Measurements from ENCODE around the gene PANK2. TPM values are rescaled to one million over a fixed set of nuclear protein-coding genes. Genes with fewer than 3 reads are reported as not detected.

The PANK2 gene
- total and polyA plus RNA-seq, 2 experiments from 2014 or later: 36.1 to 72.0 TPM

DNA sequence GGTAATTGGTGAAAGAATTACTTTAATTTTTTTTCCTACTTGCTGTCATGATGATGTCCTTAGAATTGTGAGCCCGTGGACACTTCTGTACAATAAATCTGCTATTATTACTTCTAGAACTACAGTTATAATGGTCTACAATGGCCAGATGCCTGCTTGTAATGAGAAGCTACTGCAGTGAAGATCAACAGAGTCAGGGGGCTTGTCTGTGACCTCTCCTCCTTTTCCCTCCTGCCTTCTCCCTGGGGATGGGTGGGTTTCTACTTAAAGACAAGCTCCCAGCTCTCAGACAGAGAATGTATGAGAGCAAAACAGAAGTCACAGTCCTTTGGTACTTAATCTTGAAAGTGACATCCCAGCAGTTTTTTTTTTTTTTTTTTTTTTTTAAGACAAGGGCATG is 13.2 kb upstream of the PANK2 start:
- peaks cover 7% of the 10 kb centered on the region; the same call in 2 of the 3 replicates for H3K4me1 Mint-ChIP-seq

DNA sequence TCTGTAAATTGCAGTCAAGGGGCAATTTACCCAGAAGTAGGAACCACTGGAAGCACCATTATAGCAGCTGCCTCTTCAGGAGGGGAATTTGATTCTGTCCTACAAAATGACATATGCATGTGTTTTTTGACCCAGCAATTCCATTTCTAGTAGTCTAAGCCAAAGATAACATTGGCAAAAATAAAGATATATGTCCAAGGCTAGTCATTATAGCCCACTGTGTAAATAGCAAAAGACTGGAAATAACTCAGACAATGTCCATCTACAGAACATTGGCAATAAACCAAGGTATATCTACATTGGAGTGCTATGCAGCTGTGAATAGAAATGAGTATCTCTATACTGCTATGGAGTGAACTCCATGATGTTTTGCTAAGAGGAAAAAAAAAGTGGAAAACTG is 12.5 kb upstream of the PANK2 start:
- Histone ChIP-seq H3K27me3 (ENCODE audit: insufficient read depth) (no peaks in the 10 kb centered on the region), H3K27ac (ENCODE audit: low read depth) (no peak overlapping the region), H3K36me3 (ENCODE audit: insufficient read depth) (0 out of 2 replicates have a peak, but pooled peaks cover 3% of the 10 kb centered on the region), H3F3A (replicated peaks; ENCODE audit: low read depth) (no peaks in the 10 kb centered on the region), H3K4me3 (no peak overlapping the region), H3K9me2 (ENCODE audit: insufficient read depth) (no peaks in the 10 kb centered on the region), H3K4me1 (ENCODE audit: insufficient read depth) (no peaks in the 10 kb centered on the region), H3K4me2 (no peak overlapping the region), H4K20me1 (replicated peaks; ENCODE audit: insufficient read depth) (no peaks in the 10 kb centered on the region; the same call in none of the 2 replicates), H2AFZ (no peak overlapping the region), H3K79me2 (replicated peaks; ENCODE audit: insufficient read depth) (no peaks in the 10 kb centered on the region)
- Mint-ChIP-seq H3K27ac (no peak overlapping the region), H3K4me1 (peaks cover 7% of the 10 kb centered on the region; the same call in 2 of the 3 replicates), H3K4me3 (no peak overlapping the region), H3K36me3 (ENCODE audit: low read depth) (peaks cover 20% of the 10 kb centered on the region; the same call in 2 of the 3 replicates), H3K27me3 (ENCODE audit: insufficient read depth, low read depth, poor library complexity) (peaks cover 4% of the 10 kb centered on the region), H3K9me3 (no peaks in the 10 kb centered on the region)
- no peak for DNase-seq (ENCODE audit: low spot score)
- ATAC-seq: no peak
- TF ChIP-seq POLR2AphosphoS5 (IDR thresholded peaks at IDR 0.05; ENCODE audit: low read depth) (no peak), ZNF114 (CRISPR knock-in tag; IDR thresholded peaks at IDR 0.05) (no peak), EZH2phosphoT487 (IDR thresholded peaks at IDR 0.05; ENCODE audit: unreplicated experiment) (no peak), EZH2 (IDR thresholded peaks at IDR 0.05; ENCODE audit: low read depth, unreplicated experiment) (no peak), ZNF331 (CRISPR knock-in tag; IDR thresholded peaks at IDR 0.05; ENCODE audit: low read depth) (no peak), STAT1 (IDR thresholded peaks at IDR 0.05; ENCODE audit: unreplicated experiment) (no peak)
- TF ChIP-seq, protein P1, sequence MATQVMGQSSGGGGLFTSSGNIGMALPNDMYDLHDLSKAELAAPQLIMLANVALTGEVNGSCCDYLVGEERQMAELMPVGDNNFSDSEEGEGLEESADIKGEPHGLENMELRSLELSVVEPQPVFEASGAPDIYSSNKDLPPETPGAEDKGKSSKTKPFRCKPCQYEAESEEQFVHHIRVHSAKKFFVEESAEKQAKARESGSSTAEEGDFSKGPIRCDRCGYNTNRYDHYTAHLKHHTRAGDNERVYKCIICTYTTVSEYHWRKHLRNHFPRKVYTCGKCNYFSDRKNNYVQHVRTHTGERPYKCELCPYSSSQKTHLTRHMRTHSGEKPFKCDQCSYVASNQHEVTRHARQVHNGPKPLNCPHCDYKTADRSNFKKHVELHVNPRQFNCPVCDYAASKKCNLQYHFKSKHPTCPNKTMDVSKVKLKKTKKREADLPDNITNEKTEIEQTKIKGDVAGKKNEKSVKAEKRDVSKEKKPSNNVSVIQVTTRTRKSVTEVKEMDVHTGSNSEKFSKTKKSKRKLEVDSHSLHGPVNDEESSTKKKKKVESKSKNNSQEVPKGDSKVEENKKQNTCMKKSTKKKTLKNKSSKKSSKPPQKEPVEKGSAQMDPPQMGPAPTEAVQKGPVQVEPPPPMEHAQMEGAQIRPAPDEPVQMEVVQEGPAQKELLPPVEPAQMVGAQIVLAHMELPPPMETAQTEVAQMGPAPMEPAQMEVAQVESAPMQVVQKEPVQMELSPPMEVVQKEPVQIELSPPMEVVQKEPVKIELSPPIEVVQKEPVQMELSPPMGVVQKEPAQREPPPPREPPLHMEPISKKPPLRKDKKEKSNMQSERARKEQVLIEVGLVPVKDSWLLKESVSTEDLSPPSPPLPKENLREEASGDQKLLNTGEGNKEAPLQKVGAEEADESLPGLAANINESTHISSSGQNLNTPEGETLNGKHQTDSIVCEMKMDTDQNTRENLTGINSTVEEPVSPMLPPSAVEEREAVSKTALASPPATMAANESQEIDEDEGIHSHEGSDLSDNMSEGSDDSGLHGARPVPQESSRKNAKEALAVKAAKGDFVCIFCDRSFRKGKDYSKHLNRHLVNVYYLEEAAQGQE (IDR thresholded peaks at IDR 0.05; ENCODE audit: unreplicated experiment): no peak
- TF ChIP-seq, protein P2, sequence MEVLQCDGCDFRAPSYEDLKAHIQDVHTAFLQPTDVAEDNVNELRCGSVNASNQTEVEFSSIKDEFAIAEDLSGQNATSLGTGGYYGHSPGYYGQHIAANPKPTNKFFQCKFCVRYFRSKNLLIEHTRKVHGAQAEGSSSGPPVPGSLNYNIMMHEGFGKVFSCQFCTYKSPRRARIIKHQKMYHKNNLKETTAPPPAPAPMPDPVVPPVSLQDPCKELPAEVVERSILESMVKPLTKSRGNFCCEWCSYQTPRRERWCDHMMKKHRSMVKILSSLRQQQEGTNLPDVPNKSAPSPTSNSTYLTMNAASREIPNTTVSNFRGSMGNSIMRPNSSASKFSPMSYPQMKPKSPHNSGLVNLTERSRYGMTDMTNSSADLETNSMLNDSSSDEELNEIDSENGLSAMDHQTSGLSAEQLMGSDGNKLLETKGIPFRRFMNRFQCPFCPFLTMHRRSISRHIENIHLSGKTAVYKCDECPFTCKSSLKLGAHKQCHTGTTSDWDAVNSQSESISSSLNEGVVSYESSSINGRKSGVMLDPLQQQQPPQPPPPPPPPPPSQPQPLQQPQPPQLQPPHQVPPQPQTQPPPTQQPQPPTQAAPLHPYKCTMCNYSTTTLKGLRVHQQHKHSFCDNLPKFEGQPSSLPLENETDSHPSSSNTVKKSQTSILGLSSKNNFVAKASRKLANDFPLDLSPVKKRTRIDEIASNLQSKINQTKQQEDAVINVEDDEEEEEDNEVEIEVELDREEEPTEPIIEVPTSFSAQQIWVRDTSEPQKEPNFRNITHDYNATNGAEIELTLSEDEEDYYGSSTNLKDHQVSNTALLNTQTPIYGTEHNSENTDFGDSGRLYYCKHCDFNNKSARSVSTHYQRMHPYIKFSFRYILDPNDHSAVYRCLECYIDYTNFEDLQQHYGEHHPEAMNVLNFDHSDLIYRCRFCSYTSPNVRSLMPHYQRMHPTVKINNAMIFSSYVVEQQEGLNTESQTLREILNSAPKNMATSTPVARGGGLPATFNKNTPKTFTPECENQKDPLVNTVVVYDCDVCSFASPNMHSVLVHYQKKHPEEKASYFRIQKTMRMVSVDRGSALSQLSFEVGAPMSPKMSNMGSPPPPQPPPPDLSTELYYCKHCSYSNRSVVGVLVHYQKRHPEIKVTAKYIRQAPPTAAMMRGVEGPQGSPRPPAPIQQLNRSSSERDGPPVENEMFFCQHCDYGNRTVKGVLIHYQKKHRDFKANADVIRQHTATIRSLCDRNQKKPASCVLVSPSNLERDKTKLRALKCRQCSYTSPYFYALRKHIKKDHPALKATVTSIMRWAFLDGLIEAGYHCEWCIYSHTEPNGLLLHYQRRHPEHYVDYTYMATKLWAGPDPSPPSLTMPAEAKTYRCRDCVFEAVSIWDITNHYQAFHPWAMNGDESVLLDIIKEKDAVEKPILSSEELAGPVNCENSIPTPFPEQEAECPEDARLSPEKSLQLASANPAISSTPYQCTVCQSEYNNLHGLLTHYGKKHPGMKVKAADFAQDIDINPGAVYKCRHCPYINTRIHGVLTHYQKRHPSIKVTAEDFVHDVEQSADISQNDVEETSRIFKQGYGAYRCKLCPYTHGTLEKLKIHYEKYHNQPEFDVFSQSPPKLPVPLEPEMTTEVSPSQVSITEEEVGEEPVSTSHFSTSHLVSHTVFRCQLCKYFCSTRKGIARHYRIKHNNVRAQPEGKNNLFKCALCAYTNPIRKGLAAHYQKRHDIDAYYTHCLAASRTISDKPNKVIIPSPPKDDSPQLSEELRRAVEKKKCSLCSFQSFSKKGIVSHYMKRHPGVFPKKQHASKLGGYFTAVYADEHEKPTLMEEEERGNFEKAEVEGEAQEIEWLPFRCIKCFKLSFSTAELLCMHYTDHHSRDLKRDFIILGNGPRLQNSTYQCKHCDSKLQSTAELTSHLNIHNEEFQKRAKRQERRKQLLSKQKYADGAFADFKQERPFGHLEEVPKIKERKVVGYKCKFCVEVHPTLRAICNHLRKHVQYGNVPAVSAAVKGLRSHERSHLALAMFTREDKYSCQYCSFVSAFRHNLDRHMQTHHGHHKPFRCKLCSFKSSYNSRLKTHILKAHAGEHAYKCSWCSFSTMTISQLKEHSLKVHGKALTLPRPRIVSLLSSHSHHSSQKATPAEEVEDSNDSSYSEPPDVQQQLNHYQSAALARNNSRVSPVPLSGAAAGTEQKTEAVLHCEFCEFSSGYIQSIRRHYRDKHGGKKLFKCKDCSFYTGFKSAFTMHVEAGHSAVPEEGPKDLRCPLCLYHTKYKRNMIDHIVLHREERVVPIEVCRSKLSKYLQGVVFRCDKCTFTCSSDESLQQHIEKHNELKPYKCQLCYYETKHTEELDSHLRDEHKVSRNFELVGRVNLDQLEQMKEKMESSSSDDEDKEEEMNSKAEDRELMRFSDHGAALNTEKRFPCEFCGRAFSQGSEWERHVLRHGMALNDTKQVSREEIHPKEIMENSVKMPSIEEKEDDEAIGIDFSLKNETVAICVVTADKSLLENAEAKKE (CRISPR knock-in tag; IDR thresholded peaks at IDR 0.05): no peak
- TF ChIP-seq, protein P3, sequence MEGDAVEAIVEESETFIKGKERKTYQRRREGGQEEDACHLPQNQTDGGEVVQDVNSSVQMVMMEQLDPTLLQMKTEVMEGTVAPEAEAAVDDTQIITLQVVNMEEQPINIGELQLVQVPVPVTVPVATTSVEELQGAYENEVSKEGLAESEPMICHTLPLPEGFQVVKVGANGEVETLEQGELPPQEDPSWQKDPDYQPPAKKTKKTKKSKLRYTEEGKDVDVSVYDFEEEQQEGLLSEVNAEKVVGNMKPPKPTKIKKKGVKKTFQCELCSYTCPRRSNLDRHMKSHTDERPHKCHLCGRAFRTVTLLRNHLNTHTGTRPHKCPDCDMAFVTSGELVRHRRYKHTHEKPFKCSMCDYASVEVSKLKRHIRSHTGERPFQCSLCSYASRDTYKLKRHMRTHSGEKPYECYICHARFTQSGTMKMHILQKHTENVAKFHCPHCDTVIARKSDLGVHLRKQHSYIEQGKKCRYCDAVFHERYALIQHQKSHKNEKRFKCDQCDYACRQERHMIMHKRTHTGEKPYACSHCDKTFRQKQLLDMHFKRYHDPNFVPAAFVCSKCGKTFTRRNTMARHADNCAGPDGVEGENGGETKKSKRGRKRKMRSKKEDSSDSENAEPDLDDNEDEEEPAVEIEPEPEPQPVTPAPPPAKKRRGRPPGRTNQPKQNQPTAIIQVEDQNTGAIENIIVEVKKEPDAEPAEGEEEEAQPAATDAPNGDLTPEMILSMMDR (conservative IDR thresholded peaks at IDR 0.05; ENCODE audit: low read depth in 2 of 2): no peak

More for the DNA sequence above, 13.2 kb upstream of the PANK2 start:
- H3K9me3 Mint-ChIP-seq: no peaks in the 10 kb centered on the region
- Histone ChIP-seq H2AFZ (no peak overlapping the region), H3K4me3 (no peak overlapping the region), H3K79me2 (replicated peaks; ENCODE audit: insufficient read depth) (no peaks in the 10 kb centered on the region), H3K27ac (ENCODE audit: low read depth) (no peak overlapping the region), H4K20me1 (replicated peaks; ENCODE audit: insufficient read depth) (no peaks in the 10 kb centered on the region; the same call in 1 of the 2 replicates), H3F3A (replicated peaks; ENCODE audit: low read depth) (no peaks in the 10 kb centered on the region), H3K36me3 (ENCODE audit: insufficient read depth) (0 out of 2 replicates have a peak, but pooled peaks cover 3% of the 10 kb centered on the region), H3K4me1 (ENCODE audit: insufficient read depth) (no peaks in the 10 kb centered on the region), H3K27me3 (ENCODE audit: insufficient read depth) (no peaks in the 10 kb centered on the region), H3K9me2 (ENCODE audit: insufficient read depth) (no peaks in the 10 kb centered on the region), H3K4me2 (no peak overlapping the region)
- no peak overlapping the region for H3K4me3 Mint-ChIP-seq
- DNase-seq (ENCODE audit: low spot score): no peak
- H3K27ac Mint-ChIP-seq: no peak overlapping the region
- H3K36me3 Mint-ChIP-seq (ENCODE audit: low read depth): peaks cover 20% of the 10 kb centered on the region; the same call in 2 of the 3 replicates
- ATAC-seq: no peak
- TF ChIP-seq POLR2AphosphoS5 (IDR thresholded peaks at IDR 0.05; ENCODE audit: low read depth): no peak
- no peak for TF ChIP-seq EZH2 (IDR thresholded peaks at IDR 0.05; ENCODE audit: low read depth, unreplicated experiment)
- TF ChIP-seq ZNF114 (CRISPR knock-in tag; IDR thresholded peaks at IDR 0.05): no peak
- no peak for TF ChIP-seq CREB1 (CRISPR knock-in tag; IDR thresholded peaks at IDR 0.05; ENCODE audit: low read depth)
- TF ChIP-seq JUNB (IDR thresholded peaks at IDR 0.05; ENCODE audit: unreplicated experiment): no peak
- peaks cover 4% of the 10 kb centered on the region for H3K27me3 Mint-ChIP-seq (ENCODE audit: insufficient read depth, low read depth, poor library complexity)

All from GM23338 (cell line).